Pulmonary artery endothelial cell (primary cell): ENCODE results near the gene TSGA10IP. TPM values are rescaled to one million over a fixed set of nuclear protein-coding genes. Genes with fewer than 3 reads are reported as not detected.

Source experiments
- DNase-seq: peaks from one replicate; pipeline ENCODE4 v3.0.0-alpha.2; 2011; ENCODE audit warnings: low read depth, low spot score
- total RNA-seq: library from RNA; depleted of rRNA; stranded (reverse); fragments of >200 nt; gene quantifications from 2 replicates; pipeline ENCODE4 v1.2.3, GENCODE V29; 2014

TSGA10IP gene
- total RNA-seq, 1 donor from 2014 or later, result not detected

DNA sequence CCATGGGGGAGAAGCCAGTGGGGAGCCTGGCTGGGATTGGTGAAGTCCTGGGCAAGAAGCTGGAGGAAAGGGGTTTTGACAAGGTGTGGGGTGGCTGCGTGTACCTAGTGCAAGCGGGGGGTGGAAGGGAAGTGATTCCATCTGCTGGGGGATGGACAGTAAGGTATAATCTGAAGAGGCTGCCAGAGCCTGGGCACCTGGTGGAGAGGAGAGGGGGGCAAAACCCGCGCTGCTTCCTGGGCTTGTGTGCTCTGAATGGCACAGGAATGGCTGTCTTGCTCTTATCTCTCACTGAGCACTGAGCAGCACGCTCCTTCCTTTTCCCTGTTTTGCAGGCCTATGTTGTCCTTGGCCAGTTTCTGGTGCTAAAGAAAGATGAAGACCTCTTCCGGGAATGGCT, 58.0 kb downstream of the TSGA10IP start:
- no peak for DNase-seq

- no peak for DNase-seq
These were observed 58.9 kb downstream of the TSGA10IP start for GRCh38 chr11:66004186-66004585.

DNA sequence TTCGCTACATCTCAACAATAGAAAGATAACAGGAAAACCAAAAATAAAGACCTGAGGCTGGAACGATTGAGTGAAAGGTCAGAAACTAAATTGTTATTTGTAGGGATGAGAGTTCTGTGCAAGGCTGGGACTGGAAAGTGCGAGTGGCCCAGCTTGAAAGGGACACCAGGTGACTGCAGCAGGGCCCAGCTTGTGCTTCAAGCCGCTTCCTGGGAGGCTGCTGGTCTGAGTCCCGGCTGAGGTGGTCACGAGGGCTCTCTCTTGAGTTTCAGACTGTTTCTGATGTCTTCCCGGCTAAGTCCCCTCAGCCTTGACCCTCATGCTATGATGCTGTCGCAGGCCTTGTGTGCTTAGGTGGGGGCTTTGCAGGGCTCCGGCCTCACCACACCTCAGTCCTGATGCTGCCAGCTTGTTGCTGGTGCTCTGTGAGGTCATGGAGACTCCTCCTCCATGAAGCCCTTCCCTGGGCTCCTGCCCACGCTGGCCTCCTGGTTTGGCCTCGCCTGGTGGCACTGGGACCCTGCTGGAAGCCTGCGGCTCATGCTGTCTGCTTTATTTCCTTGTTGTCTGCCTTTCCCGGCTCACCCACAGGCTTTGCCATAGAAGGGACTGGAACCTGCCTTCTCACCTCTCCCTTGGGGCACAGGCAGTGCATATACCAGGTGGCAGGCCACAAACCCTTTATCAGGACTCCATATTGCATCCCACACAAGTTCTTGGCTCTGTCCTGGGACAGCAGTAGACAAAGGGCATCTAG, 61.0 kb downstream of the TSGA10IP start:
- DNase-seq, result no peak

DNA sequence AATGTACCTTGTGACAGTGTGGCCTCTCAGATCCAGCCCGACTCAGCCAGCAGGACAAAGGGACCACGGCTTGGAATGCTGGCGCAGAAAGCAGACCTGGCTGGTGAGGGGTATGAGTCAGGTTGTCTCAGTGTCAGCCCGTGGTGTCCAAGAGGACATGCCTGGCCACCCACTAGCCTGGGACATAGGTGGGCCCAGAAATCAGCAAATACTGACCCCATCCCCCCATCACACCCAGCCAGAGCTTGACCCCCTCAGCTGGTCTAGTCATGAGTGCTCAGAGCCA, 61.6 kb downstream of the TSGA10IP start:
- no peak for DNase-seq

DNA sequence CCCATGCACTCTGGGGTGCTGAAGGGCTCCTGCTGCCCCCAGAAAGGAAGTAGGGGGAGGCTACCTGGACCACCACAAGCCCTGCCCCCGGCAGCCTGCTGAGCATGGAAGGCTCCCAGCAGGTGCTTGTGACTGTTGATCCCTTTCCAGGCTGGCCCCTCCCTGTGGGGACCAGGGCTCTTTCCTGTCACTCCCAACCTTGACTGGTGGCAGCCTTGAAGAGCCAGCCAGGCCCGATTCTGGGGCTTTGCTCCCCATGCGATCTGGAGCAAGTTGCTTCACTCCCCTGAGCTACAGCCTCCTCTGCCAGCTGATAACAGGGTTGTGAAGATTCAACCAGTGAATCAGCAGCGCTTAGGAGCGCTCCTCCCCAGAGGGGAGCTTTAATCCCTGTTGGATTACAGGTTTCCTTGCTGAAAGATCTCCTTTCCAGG, 61.9 kb downstream of the TSGA10IP start:
- no peak for DNase-seq

DNA sequence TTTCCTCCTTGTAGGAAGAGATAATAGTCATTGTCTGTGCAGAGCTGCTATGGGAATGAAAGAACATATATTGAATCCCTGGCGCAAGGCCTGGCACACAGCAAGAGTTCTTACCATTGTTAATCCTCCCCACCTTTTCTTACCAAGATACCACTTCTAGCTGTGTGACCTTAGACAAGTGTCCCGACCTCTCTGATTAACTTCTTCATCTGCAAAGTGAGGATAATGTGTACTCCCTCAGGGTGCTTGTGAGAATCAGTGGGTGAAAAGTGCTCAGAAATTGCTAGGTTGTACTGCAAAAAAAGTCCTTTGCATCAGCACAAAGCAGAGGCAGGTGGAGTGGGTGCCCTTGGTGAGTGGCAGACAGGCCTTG, 62.8 kb downstream of the TSGA10IP start:
- DNase-seq, result no peak

DNA sequence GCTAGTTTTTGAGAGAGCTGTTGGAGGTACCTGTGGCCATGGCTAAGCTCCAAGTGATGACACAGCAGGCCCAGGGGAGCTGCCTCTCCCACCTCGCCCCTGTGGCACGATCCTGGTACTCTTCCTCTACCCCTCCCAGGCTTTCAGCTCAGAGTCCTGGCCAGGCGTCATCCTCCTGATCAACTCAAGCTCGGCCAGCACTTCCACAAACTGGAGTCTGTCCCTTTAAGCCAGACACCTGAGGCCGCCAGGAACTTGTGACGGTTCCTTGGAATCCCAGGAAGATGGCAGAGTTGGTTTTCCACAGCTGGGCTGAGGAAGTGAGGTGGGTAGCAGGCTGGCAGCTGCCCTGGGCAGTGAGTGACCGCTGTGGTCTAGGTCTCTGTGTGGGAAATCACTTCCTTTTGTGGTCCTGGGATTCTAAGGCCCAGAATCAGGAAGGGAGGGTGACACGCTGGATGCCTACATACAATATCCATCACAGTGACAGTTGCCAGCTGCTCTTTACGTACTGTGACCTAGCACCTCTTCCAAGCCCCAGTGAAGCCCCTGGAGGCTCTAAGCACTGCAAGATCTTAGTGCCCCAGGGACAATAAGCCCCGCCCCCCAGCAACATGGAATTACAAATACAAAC, 63.3 kb downstream of the TSGA10IP start:
- no peak for DNase-seq

Other genes starting within 250 kb of the TSGA10IP start
- gene KAT5, start 233.2 kb upstream of the TSGA10IP start, total RNA-seq, result 35.5 and 37.7 TPM in 2 replicates
- gene RNASEH2C, start 224.7 kb upstream of the TSGA10IP start, total RNA-seq, result 38.1 and 46.3 TPM in 2 replicates
- gene AP5B1, start 164.5 kb upstream of the TSGA10IP start, total RNA-seq, result 7.6 and 8.6 TPM in 2 replicates
- gene OVOL1, start 158.4 kb upstream of the TSGA10IP start, total RNA-seq, result not detected in 2 replicates
- gene SNX32, start 111.5 kb upstream of the TSGA10IP start, total RNA-seq, result 0.14 and 0.79 TPM in 2 replicates
- 1,363 and 1,402 TPM in 2 replicates for gene CFL1, start 87.3 kb upstream of the TSGA10IP start, total RNA-seq
- 50.7 and 52.8 TPM in 2 replicates for gene MUS81, start 85.0 kb upstream of the TSGA10IP start, total RNA-seq
- gene EFEMP2, start 72.7 kb upstream of the TSGA10IP start, total RNA-seq, result 23.9 and 32.8 TPM in 2 replicates
- 0.07 TPM in 1 of 2 replicates, not detected in the other for gene CTSW, start 65.6 kb upstream of the TSGA10IP start, total RNA-seq
- 152 and 229 TPM in 2 replicates for gene FIBP, start 57.0 kb upstream of the TSGA10IP start, total RNA-seq
- 105 and 129 TPM in 2 replicates for gene CCDC85B, start 54.8 kb upstream of the TSGA10IP start, total RNA-seq
- 11.5 and 16.4 TPM in 2 replicates for gene FOSL1, start 45.1 kb upstream of the TSGA10IP start, total RNA-seq
- gene C11orf68, start 26.4 kb upstream of the TSGA10IP start, total RNA-seq, result 15.2 and 17.3 TPM in 2 replicates
- 150 and 187 TPM in 2 replicates for gene DRAP1, start 26.1 kb upstream of the TSGA10IP start, total RNA-seq
- gene SART1, start 16.3 kb downstream of the TSGA10IP start, total RNA-seq, result 52.8 and 60.4 TPM in 2 replicates
- gene EIF1AD, start 56.7 kb downstream of the TSGA10IP start, total RNA-seq, result 34.0 and 47.6 TPM in 2 replicates
- 38.8 and 45.2 TPM in 2 replicates for gene BANF1, start 57.0 kb downstream of the TSGA10IP start, total RNA-seq
- 0.26 and 0.49 TPM in 2 replicates for gene CST6, start 66.5 kb downstream of the TSGA10IP start, total RNA-seq
- gene CATSPER1, start 81.0 kb downstream of the TSGA10IP start, total RNA-seq, result 0.11 and 0.20 TPM in 2 replicates
- 0.07 and 0.14 TPM in 2 replicates for gene GAL3ST3, start 103.7 kb downstream of the TSGA10IP start, total RNA-seq
- gene SF3B2, start 106.9 kb downstream of the TSGA10IP start, total RNA-seq, result 107 and 129 TPM in 2 replicates
- gene PACS1, start 124.8 kb downstream of the TSGA10IP start, total RNA-seq, result 17.5 and 21.9 TPM in 2 replicates